H9 (cell line): ENCODE measurements around the gene ZFYVE19. TPM values are rescaled to one million over a fixed set of nuclear protein-coding genes. Genes with fewer than 3 reads are reported as not detected.
A peak's percentile ranks its signal among the peaks of the same experiment; 100 is the strongest.

ENCODE experiments used
- DNase-seq: peaks from one replicate; pipeline ENCODE4 v3.0.0-alpha.2; 2017
- H2AFZ ChIP-seq: one replicate; pipeline ENCODE4 v1.6.1; 2013; ENCODE audit warnings: mild to moderate bottlenecking, low read length, control low read depth, moderate library complexity
- H2AK5ac ChIP-seq: 2 replicates; pipeline ENCODE4 v1.6.1; 2013; ENCODE audit warnings: low read length, control low read depth, mixed read lengths; ENCODE audit not compliant: insufficient read length
- H2BK120ac ChIP-seq: one replicate; pipeline ENCODE4 v1.6.1; 2013; ENCODE audit warnings: low read depth, mild to moderate bottlenecking, low read length, control low read depth, inconsistent platforms; ENCODE audit not compliant: poor library complexity, severe bottlenecking
- H2BK12ac ChIP-seq: 2 replicates; pipeline ENCODE4 v1.6.1; 2013; ENCODE audit warnings: low read length, control low read depth, mixed read lengths, low read depth; ENCODE audit not compliant: insufficient read length
- H2BK15ac ChIP-seq: 2 replicates; pipeline ENCODE4 v1.6.1; 2013; ENCODE audit warnings: low read depth, low read length, control low read depth
- H2BK20ac ChIP-seq: one replicate; pipeline ENCODE4 v1.6.1; 2013; ENCODE audit warnings: low read depth, mild to moderate bottlenecking, low read length, control low read depth, inconsistent platforms; ENCODE audit not compliant: poor library complexity, severe bottlenecking
- H2BK5ac ChIP-seq: 2 replicates; pipeline ENCODE4 v1.6.1; 2013; ENCODE audit warnings: low read length, control low read depth, mixed read lengths; ENCODE audit not compliant: insufficient read length
- H3K14ac ChIP-seq: 2 replicates; pipeline ENCODE4 v1.6.1; 2013; ENCODE audit warnings: low read length, control low read depth; ENCODE audit not compliant: insufficient read depth
- H3K18ac ChIP-seq: 2 replicates; pipeline ENCODE4 v1.6.1; 2013; ENCODE audit warnings: low read depth, mild to moderate bottlenecking, mixed read lengths, low read length, control low read depth; ENCODE audit not compliant: insufficient read length
- H3K23ac ChIP-seq: 2 replicates; pipeline ENCODE4 v1.6.1; 2013; ENCODE audit warnings: low read length, control low read depth, mixed read lengths, low read depth; ENCODE audit not compliant: insufficient read length
- H3K23me2 ChIP-seq: 2 replicates; pipeline ENCODE4 v1.6.1; 2013; ENCODE audit warnings: low read depth, mild to moderate bottlenecking, mixed read lengths, low read length, control low read depth; ENCODE audit not compliant: insufficient read length, poor library complexity, severe bottlenecking
- H3K27ac ChIP-seq: 2 replicates; pipeline ENCODE4 v1.5.1; 2013; ENCODE audit warnings: low read length, control low read depth, mixed read lengths, low read depth; ENCODE audit not compliant: insufficient read length
- H3K27me3 ChIP-seq: 2 replicates; pipeline ENCODE4 v1.6.1; 2013; ENCODE audit warnings: low read length, control low read depth, inconsistent platforms; ENCODE audit not compliant: insufficient read depth
- H3K4ac ChIP-seq: 2 replicates; pipeline ENCODE4 v1.6.1; 2013; ENCODE audit warnings: low read depth, mild to moderate bottlenecking, control low read depth, inconsistent platforms, low read length, moderate library complexity
- H3K4me1 ChIP-seq: 2 replicates; pipeline ENCODE4 v1.6.1; 2013; ENCODE audit warnings: low read length, control low read depth, inconsistent platforms; ENCODE audit not compliant: insufficient read depth
- H3K4me2 ChIP-seq: 2 replicates; pipeline ENCODE4 v1.6.1; 2013; ENCODE audit warnings: low read length, control low read depth, mixed read lengths; ENCODE audit not compliant: insufficient read length, insufficient read depth
- H3K56ac ChIP-seq: 2 replicates; pipeline ENCODE4 v1.6.1; 2013; ENCODE audit warnings: low read depth, mild to moderate bottlenecking, mixed read lengths, low read length, control low read depth; ENCODE audit not compliant: insufficient read length
- H3K79me1 ChIP-seq: 2 replicates; pipeline ENCODE4 v1.6.1; 2013; ENCODE audit warnings: low read depth, mild to moderate bottlenecking, moderate library complexity, low read length, control low read depth, inconsistent platforms; ENCODE audit not compliant: insufficient read depth, poor library complexity, severe bottlenecking
- H3K79me2 ChIP-seq: 2 replicates; pipeline ENCODE4 v1.6.1; 2013; ENCODE audit warnings: low read length, control low read depth, inconsistent platforms; ENCODE audit not compliant: insufficient read depth
- H3K9ac ChIP-seq: 2 replicates; pipeline ENCODE4 v1.6.1; 2013; ENCODE audit warnings: low read length, control low read depth, mixed read lengths; ENCODE audit not compliant: insufficient read length; ENCODE audit errors: extremely low read depth
- H3K9me3 ChIP-seq: one replicate; pipeline ENCODE4 v1.6.1; 2013; ENCODE audit warnings: low read depth, low read length, inconsistent platforms; ENCODE audit not compliant: control insufficient read depth
- H3T11ph ChIP-seq: one replicate; pipeline ENCODE4 v1.6.1; 2013; ENCODE audit warnings: mild to moderate bottlenecking, low read length, control low read depth, inconsistent platforms
- H4K20me1 ChIP-seq: one replicate; pipeline ENCODE4 v1.6.1; 2013; ENCODE audit not compliant: control insufficient read depth, insufficient read length, insufficient read depth
- H4K5ac ChIP-seq: 2 replicates; pipeline ENCODE4 v1.6.1; 2013; ENCODE audit warnings: low read depth, mild to moderate bottlenecking, mixed read lengths, low read length, control low read depth; ENCODE audit not compliant: insufficient read length
- H4K8ac ChIP-seq: replicated peaks from 2 replicates; pipeline ENCODE4 v1.6.1; 2013; ENCODE audit warnings: low read length, control low read depth, mixed read lengths, low read depth; ENCODE audit not compliant: insufficient read length
- H4K91ac ChIP-seq: 2 replicates; pipeline ENCODE4 v1.6.1; 2013; ENCODE audit warnings: low read depth, mild to moderate bottlenecking, moderate library complexity, mixed read lengths, low read length, control low read depth; ENCODE audit not compliant: insufficient read length
- H3K27ac Mint-ChIP-seq, 3 experiments: 2 replicates in 2 of 3; 3 replicates in 1 of 3; pipeline ENCODE4 v1.8.0; 2020 to 2021; ENCODE audit warnings: mixed read lengths in 3 of 3, mild to moderate bottlenecking in 1 of 3, moderate library complexity in 1 of 3
- H3K27me3 Mint-ChIP-seq: 2 replicates; pipeline ENCODE4 v1.8.0; 2021; ENCODE audit warnings: low read depth, mild to moderate bottlenecking, moderate library complexity, mixed read lengths
- H3K36me3 Mint-ChIP-seq, 3 experiments: 2 replicates in 2 of 3; 3 replicates in 1 of 3; pipeline ENCODE4 v1.8.0; 2020 to 2021; ENCODE audit warnings: low read depth in 3 of 3, mixed read lengths in 3 of 3; ENCODE audit not compliant: insufficient read depth in 1 of 3
- H3K4me1 Mint-ChIP-seq, 2 experiments: 2 replicates each; pipeline ENCODE4 v1.8.0; 2020; ENCODE audit warnings: mixed read lengths in 2 of 2
- H3K4me3 Mint-ChIP-seq, 2 experiments: 2 replicates in 1 of 2; 3 replicates in 1 of 2; pipeline ENCODE4 v1.8.0; 2020 to 2021; ENCODE audit warnings: mild to moderate bottlenecking in 2 of 2, mixed read lengths in 2 of 2, moderate library complexity in 1 of 2
- H3K9me3 Mint-ChIP-seq, 2 experiments: 2 replicates in 1 of 2; 3 replicates in 1 of 2; pipeline ENCODE4 v1.8.0; 2020; ENCODE audit warnings: mild to moderate bottlenecking in 2 of 2, mixed read lengths in 2 of 2, moderate library complexity in 1 of 2
- CTCF ChIP-seq: fragments of 200-600 bp; sonication (generic); conservative IDR thresholded peaks from 3 replicates; pipeline ENCODE4 v1.8.0; 2021; ENCODE audit warnings: antibody characterized with exemption, mild to moderate bottlenecking
- total RNA-seq: library from RNA; stranded (reverse); gene quantifications from 2 replicates; pipeline ENCODE4 v1.2.1, GENCODE V29; 2021

Gene ZFYVE19
- total RNA-seq, 1 experiment from 2014 or later, result 11.3 TPM

GRCh38 chr15:40846841-40847222, 39.9 kb downstream of the ZFYVE19 start:
- H3K56ac ChIP-seq, result no peak overlapping the region
- peaks cover 17% of the 10 kb centered on the region for H3K4me1 ChIP-seq
- H2BK120ac ChIP-seq, result no peak overlapping the region
- no peak overlapping the region for H2AFZ ChIP-seq
- no peak overlapping the region for H2BK5ac ChIP-seq
- no peak overlapping the region for H3K27ac ChIP-seq
- H3K27me3 ChIP-seq, result no peaks in the 10 kb centered on the region
- H4K8ac ChIP-seq, result no peak overlapping the region
- H2AK5ac ChIP-seq, result no peak overlapping the region
- no peak overlapping the region for H4K91ac ChIP-seq
- DNase-seq, result no peak
- no peak overlapping the region for H3K18ac ChIP-seq
- Mint-ChIP-seq H3K36me3 (peaks cover 26 to 57% (median 47%) of the 10 kb centered on the region in 3 experiments), H3K9me3 (no peaks in the 10 kb centered on the region), H3K27ac (peak overlapping the region; percentile 34 to 55 (median 50); a peak in 3 of 7 replicates), H3K4me1 (peaks cover 41% of the 10 kb centered on the region in 2 experiments), H3K4me3 (peak overlapping the region; percentile 94; a peak in 3 of 5 replicates), H3K27me3 (peaks cover 4% of the 10 kb centered on the region)
- H4K20me1 ChIP-seq, result no peaks in the 10 kb centered on the region
- H2BK12ac ChIP-seq, result no peak overlapping the region
- H3K23me2 ChIP-seq, result peaks cover 11% of the 10 kb centered on the region
- H3K23ac ChIP-seq, result no peak overlapping the region
- H2BK15ac ChIP-seq, result no peak overlapping the region
- H3K9ac ChIP-seq, result no peak overlapping the region
- peaks cover 5% of the 10 kb centered on the region for H3K79me1 ChIP-seq
- peaks cover 8% of the 10 kb centered on the region; the same call in 1 of the 2 replicates for H3K79me2 ChIP-seq
- no peak overlapping the region for H3K4ac ChIP-seq
- H3T11ph ChIP-seq, result no peak overlapping the region
- TF ChIP-seq CTCF, result no peak
- no peak overlapping the region for H2BK20ac ChIP-seq
- H3K4me2 ChIP-seq, result peak overlapping the region; percentile 95
- H3K9me3 ChIP-seq, result no peaks in the 10 kb centered on the region
- H4K5ac ChIP-seq, result no peak overlapping the region
- no peak overlapping the region for H3K14ac ChIP-seq
